ENCODE measurements around the gene EGFLAM. TPM values are rescaled to one million over a fixed set of nuclear protein-coding genes. Genes with fewer than 3 reads are reported as not detected.

The EGFLAM gene
- total RNA-seq, 4 donors from 2014 or later = 6.6 to 13.6 (median 9.8) TPM

GRCh38 chr5:38347040-38347763, 88.8 kb downstream of the EGFLAM start:
- no peak for TF ChIP-seq POLR2AphosphoS5 (IDR thresholded peaks at IDR 0.05)
- no peak for TF ChIP-seq CTCF (IDR thresholded peaks at IDR 0.05)
- TF ChIP-seq EP300 (IDR thresholded peaks at IDR 0.05) = no peak
- TF ChIP-seq POLR2A (IDR thresholded peaks at IDR 0.05; ENCODE audit: low read depth) = no peak
- intact Hi-C loops (cut with DNase I) = no loop called here
- WGBS = 72% methylated on average over 6 of the region's 6 CpGs

GRCh38 chr5:38347896-38348295, 89.5 kb downstream of the EGFLAM start:
- H3K4me1 ChIP-seq = peaks cover 0 to 7% (median 0%) of the 10 kb centered on the region in 4 donors

More at GRCh38 chr5:38347040-38347763, 88.8 kb downstream of the EGFLAM start:
- no peak overlapping the region for H3K27ac ChIP-seq (replicated peaks in 1 of 4)
- no peaks in the 10 kb centered on the region for H3K9me3 ChIP-seq
- H3K36me3 ChIP-seq = no peaks in the 10 kb centered on the region
- no peak overlapping the region for H3K4me3 ChIP-seq
- no peak for DNase-seq (ENCODE audit: extremely low spot score)
- H3K27me3 ChIP-seq = peaks cover 0 to 3% (median 0%) of the 10 kb centered on the region in 4 donors
- H3K4me1 ChIP-seq = peaks cover 0 to 7% (median 0%) of the 10 kb centered on the region in 4 donors

GRCh38 chr5:38360323-38361061, 102.1 kb downstream of the EGFLAM start:
- H3K36me3 ChIP-seq = no peaks in the 10 kb centered on the region
- TF ChIP-seq POLR2AphosphoS5 (IDR thresholded peaks at IDR 0.05) = no peak
- TF ChIP-seq CTCF (IDR thresholded peaks at IDR 0.05) = no peak
- TF ChIP-seq POLR2A (IDR thresholded peaks at IDR 0.05; ENCODE audit: low read depth) = no peak
- TF ChIP-seq EP300 (IDR thresholded peaks at IDR 0.05) = no peak
- intact Hi-C loops (cut with DNase I) = no loop called here
- WGBS = 91% methylated on average over 11 of the region's 11 CpGs
- H3K4me1 ChIP-seq = no peaks in the 10 kb centered on the region
- no peak overlapping the region for H3K4me3 ChIP-seq
- H3K9me3 ChIP-seq = no peaks in the 10 kb centered on the region
- no peaks in the 10 kb centered on the region for H3K27me3 ChIP-seq
- H3K27ac ChIP-seq (replicated peaks in 1 of 4) = no peak overlapping the region
- no peak for DNase-seq (ENCODE audit: extremely low spot score)

More at GRCh38 chr5:38347896-38348295, 89.5 kb downstream of the EGFLAM start:
- intact Hi-C loops (cut with DNase I) = no loop called here
- no peak overlapping the region for H3K27ac ChIP-seq (replicated peaks in 1 of 4)
- H3K27me3 ChIP-seq = no peaks in the 10 kb centered on the region
- 83% methylated on average over 1 of the region's 1 CpG for WGBS
- H3K9me3 ChIP-seq = no peaks in the 10 kb centered on the region
- H3K4me3 ChIP-seq = no peak overlapping the region
- no peak for TF ChIP-seq POLR2A (IDR thresholded peaks at IDR 0.05; ENCODE audit: low read depth)
- no peak for TF ChIP-seq POLR2AphosphoS5 (IDR thresholded peaks at IDR 0.05)
- no peak for TF ChIP-seq EP300 (IDR thresholded peaks at IDR 0.05)
- TF ChIP-seq CTCF (IDR thresholded peaks at IDR 0.05) = no peak
- no peaks in the 10 kb centered on the region for H3K36me3 ChIP-seq
- no peak for DNase-seq (ENCODE audit: extremely low spot score)

GRCh38 chr5:38362713-38363112, 104.4 kb downstream of the EGFLAM start:
- DNase-seq (ENCODE audit: extremely low spot score) = no peak
- no peaks in the 10 kb centered on the region for H3K36me3 ChIP-seq
- no peaks in the 10 kb centered on the region for H3K27me3 ChIP-seq
- no peak overlapping the region for H3K27ac ChIP-seq (replicated peaks in 1 of 4)
- no peak for TF ChIP-seq EP300 (IDR thresholded peaks at IDR 0.05)
- TF ChIP-seq CTCF (IDR thresholded peaks at IDR 0.05) = no peak
- no peak for TF ChIP-seq POLR2A (IDR thresholded peaks at IDR 0.05; ENCODE audit: low read depth)
- TF ChIP-seq POLR2AphosphoS5 (IDR thresholded peaks at IDR 0.05) = no peak
- no peaks in the 10 kb centered on the region for H3K4me1 ChIP-seq
- intact Hi-C loops (cut with DNase I) = no loop called here
- WGBS = 100% methylated on average over 3 of the region's 3 CpGs
- H3K4me3 ChIP-seq = no peak overlapping the region
- no peaks in the 10 kb centered on the region for H3K9me3 ChIP-seq

Data from esophagus muscularis mucosa (tissue), 4 donors.